ENCODE results near the gene LORICRIN.

Gene LORICRIN

DNA sequence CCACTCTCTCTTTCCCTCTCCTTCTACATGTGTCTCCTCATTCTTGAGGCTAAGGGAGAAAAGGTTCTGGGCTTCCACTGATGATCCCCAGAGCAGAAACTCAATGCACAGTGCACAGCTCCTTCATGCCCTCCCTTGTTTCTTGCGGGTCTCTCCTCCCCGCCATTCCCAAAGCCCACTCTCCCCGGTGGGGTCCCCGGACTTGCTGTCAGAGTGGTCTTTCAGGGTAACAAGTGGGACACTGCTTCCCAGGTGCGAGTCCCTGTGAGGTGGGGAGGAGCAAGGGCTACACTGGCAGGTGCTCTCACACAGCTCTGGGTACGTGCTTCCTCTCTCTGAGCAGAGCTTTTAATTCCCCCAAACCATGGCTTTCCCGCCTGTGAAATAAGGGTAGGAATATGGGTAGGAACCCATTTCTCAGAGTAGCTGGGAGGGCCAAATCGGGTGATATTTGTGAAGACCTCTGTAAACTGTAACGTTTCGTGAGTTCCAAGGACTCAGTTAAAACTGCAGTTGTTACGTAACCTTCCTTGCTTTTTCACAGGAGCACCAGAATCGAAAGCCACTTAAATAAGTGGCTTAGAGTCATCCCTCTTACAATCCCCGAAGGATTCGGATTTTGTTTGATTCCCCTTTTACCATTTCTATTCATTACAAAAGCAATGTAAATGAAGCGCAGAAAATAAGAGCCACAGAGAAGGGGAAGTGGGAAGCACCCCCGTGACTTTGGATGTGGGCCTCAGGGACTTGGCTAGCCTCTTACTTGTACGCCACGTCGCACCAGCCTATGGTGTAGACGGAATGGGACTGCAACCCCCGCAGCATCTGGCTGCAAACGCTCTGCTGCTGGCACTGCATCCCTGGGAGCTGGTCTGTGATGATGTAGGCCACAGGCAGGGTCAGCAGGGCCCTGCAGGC lies 47.1 kb downstream of the LORICRIN start:
- no peak for TF ChIP-seq ZBTB7A (IDR thresholded peaks at IDR 0.05; ENCODE audit: low read depth)
- no peak for TF ChIP-seq EGR1 (IDR thresholded peaks at IDR 0.05)
- no peak for TF ChIP-seq CREB1 (IDR thresholded peaks at IDR 0.05; ENCODE audit: low read depth)
- TF ChIP-seq RAD21 (IDR thresholded peaks at IDR 0.05; ENCODE audit: low read depth): no peak
- TF ChIP-seq TAF1 (IDR thresholded peaks at IDR 0.05; ENCODE audit: low read depth): no peak

DNA sequence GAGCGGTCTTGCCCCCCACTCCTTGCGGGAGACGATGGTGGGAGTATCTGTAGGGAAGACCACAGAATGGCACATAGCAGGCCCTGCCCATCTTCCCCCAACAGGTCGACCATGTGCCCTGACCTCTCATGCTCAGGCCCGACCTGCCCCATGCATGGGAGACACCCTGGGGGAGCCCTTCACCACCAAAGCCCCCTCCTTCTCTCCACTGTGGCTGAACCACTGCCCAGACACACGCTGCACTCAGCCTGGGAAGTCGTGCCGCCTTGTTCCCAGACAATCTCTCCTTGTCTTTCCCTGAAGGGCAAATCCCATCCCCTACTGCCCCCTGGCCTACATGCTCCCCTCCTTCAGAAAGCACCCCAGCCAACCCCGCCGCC lies 47.7 kb downstream of the LORICRIN start:
- TF ChIP-seq YY1 (IDR thresholded peaks at IDR 0.05; ENCODE audit: low read depth): no peak
- TF ChIP-seq CREB1 (IDR thresholded peaks at IDR 0.05; ENCODE audit: low read depth): no peak
- no peak for TF ChIP-seq RAD21 (IDR thresholded peaks at IDR 0.05; ENCODE audit: low read depth)
- no peak for TF ChIP-seq EP300 (IDR thresholded peaks at IDR 0.05; ENCODE audit: borderline replicate concordance)
- TF ChIP-seq TCF12 (IDR thresholded peaks at IDR 0.05; ENCODE audit: low read depth): no peak

DNA sequence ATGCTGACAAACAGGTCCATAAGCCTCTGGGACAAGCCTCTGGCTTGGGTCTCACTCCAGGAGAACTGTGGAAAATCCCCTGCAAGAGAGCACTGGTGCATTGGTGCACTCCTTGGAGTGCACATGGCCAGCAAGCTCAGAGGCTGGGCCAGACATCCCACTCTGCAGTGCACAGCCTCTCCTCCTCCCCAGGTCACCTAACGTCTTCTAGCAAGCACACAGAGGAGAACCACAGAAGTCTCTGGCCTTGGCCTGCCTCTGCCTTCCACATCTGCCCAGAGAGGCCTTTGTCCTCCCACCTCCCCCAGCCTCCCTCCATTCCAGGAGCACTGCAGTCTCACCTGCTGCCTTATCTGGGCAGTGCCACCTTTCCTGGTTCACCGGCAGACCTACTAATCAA lies 49.1 kb downstream of the LORICRIN start:
- TF ChIP-seq FOXM1 (IDR thresholded peaks at IDR 0.05; ENCODE audit: borderline replicate concordance, low read depth) (no peak), NFIC (IDR thresholded peaks at IDR 0.05) (no peak)

DNA sequence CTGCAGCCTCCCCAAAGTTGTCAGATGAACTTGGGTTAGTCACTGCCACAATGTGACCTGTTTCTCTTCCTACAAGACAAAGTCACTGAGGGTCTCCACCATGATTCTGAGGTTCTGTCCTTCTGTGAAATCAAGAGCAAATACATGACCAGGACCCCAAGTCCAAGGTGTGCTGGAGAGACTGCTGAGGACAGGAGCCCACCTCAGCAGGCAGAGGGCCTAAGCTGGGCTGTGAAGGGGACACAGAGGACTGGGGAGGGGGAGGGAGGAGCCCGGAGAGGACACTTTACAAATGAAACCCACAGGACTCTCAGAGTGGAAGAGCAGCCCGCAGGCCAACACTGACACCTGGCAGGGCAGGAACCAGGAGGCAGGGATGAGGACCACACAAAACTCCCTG lies 50.0 kb downstream of the LORICRIN start:
- TF ChIP-seq, protein P1, sequence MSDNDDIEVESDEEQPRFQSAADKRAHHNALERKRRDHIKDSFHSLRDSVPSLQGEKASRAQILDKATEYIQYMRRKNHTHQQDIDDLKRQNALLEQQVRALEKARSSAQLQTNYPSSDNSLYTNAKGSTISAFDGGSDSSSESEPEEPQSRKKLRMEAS (IDR thresholded peaks at IDR 0.05): no peak
- TF ChIP-seq TCF12 (IDR thresholded peaks at IDR 0.05; ENCODE audit: low read depth): no peak
- TF ChIP-seq ZBTB7A (IDR thresholded peaks at IDR 0.05; ENCODE audit: low read depth): no peak
- no peak for TF ChIP-seq CEBPB (IDR thresholded peaks at IDR 0.05)
- TF ChIP-seq TEAD4 (IDR thresholded peaks at IDR 0.05): no peak
- no peak for TF ChIP-seq YY1 (IDR thresholded peaks at IDR 0.05; ENCODE audit: low read depth)
- TF ChIP-seq TAF1 (IDR thresholded peaks at IDR 0.05; ENCODE audit: low read depth): no peak
- TF ChIP-seq EGR1 (IDR thresholded peaks at IDR 0.05): no peak

DNA sequence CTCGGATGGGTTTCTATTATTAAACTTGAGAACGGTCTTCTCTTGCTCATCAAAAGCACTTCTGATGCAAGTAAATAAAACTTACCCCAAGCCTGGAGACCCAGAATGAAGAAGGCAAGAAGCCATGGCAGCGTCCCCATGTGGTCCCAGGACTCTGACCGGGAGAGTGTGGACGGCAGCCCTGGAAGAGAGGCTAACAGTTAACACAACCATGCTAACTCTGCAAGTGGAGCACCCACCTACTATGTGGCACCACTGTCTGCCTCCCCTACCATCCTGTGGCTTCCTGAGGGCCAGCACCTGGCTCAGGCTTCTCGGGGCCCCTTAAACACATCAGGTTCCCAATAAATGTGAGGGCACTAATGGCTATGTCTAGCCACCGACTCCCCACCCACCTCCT lies 51.0 kb downstream of the LORICRIN start:
- TF ChIP-seq EP300 (IDR thresholded peaks at IDR 0.05; ENCODE audit: borderline replicate concordance) (no peak), NFIC (IDR thresholded peaks at IDR 0.05) (no peak), TAF1 (IDR thresholded peaks at IDR 0.05; ENCODE audit: low read depth) (no peak), FOXM1 (IDR thresholded peaks at IDR 0.05; ENCODE audit: borderline replicate concordance, low read depth) (no peak), EGR1 (IDR thresholded peaks at IDR 0.05) (no peak), RAD21 (IDR thresholded peaks at IDR 0.05; ENCODE audit: low read depth) (no peak), ZBTB7A (IDR thresholded peaks at IDR 0.05; ENCODE audit: low read depth) (no peak), TEAD4 (IDR thresholded peaks at IDR 0.05) (no peak), CEBPB (IDR thresholded peaks at IDR 0.05) (no peak), TCF12 (IDR thresholded peaks at IDR 0.05; ENCODE audit: low read depth) (no peak), CREB1 (IDR thresholded peaks at IDR 0.05; ENCODE audit: low read depth) (no peak), YY1 (IDR thresholded peaks at IDR 0.05; ENCODE audit: low read depth) (no peak)
- TF ChIP-seq, protein P1 (IDR thresholded peaks at IDR 0.05): no peak
- TF ChIP-seq, protein P2, sequence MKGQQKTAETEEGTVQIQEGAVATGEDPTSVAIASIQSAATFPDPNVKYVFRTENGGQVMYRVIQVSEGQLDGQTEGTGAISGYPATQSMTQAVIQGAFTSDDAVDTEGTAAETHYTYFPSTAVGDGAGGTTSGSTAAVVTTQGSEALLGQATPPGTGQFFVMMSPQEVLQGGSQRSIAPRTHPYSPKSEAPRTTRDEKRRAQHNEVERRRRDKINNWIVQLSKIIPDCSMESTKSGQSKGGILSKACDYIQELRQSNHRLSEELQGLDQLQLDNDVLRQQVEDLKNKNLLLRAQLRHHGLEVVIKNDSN (IDR thresholded peaks at IDR 0.05): no peak
- TF ChIP-seq, protein P3, sequence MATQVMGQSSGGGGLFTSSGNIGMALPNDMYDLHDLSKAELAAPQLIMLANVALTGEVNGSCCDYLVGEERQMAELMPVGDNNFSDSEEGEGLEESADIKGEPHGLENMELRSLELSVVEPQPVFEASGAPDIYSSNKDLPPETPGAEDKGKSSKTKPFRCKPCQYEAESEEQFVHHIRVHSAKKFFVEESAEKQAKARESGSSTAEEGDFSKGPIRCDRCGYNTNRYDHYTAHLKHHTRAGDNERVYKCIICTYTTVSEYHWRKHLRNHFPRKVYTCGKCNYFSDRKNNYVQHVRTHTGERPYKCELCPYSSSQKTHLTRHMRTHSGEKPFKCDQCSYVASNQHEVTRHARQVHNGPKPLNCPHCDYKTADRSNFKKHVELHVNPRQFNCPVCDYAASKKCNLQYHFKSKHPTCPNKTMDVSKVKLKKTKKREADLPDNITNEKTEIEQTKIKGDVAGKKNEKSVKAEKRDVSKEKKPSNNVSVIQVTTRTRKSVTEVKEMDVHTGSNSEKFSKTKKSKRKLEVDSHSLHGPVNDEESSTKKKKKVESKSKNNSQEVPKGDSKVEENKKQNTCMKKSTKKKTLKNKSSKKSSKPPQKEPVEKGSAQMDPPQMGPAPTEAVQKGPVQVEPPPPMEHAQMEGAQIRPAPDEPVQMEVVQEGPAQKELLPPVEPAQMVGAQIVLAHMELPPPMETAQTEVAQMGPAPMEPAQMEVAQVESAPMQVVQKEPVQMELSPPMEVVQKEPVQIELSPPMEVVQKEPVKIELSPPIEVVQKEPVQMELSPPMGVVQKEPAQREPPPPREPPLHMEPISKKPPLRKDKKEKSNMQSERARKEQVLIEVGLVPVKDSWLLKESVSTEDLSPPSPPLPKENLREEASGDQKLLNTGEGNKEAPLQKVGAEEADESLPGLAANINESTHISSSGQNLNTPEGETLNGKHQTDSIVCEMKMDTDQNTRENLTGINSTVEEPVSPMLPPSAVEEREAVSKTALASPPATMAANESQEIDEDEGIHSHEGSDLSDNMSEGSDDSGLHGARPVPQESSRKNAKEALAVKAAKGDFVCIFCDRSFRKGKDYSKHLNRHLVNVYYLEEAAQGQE (IDR thresholded peaks at IDR 0.05; ENCODE audit: low read depth): no peak

All from Ishikawa (cell line).